Activated T-cell treated with anti-CD3 and anti-CD28 coated beads, Interleukin-2, amount 50 U/mL, for 24 hours (primary cell): Measurements from ENCODE around the gene GPR152.
"Not testable (repeated sequence)": the region's sequence is repeated elsewhere in the genome, so short reads cannot be mapped to it uniquely, and the experiment has no call there.

Experiments
- DNase-seq: peaks from one replicate; pipeline ENCODE4 v3.0.0-alpha.2; 2020
- H3K27ac Mint-ChIP-seq: 2 replicates; pipeline ENCODE4 v1.8.0; 2020; ENCODE audit warnings: mild to moderate bottlenecking, mixed read lengths
- H3K27me3 Mint-ChIP-seq: 2 replicates; pipeline ENCODE4 v1.8.0; 2020; ENCODE audit warnings: mixed read lengths
- H3K36me3 Mint-ChIP-seq: 2 replicates; pipeline ENCODE4 v1.8.0; 2020; ENCODE audit warnings: low read depth, mixed read lengths
- H3K4me1 Mint-ChIP-seq: 2 replicates; pipeline ENCODE4 v1.8.0; 2020; ENCODE audit warnings: low read depth, mixed read lengths
- H3K4me3 Mint-ChIP-seq: 2 replicates; pipeline ENCODE4 v1.8.0; 2020; ENCODE audit warnings: mild to moderate bottlenecking, moderate library complexity, mixed read lengths
- H3K9me3 Mint-ChIP-seq: 2 replicates; pipeline ENCODE4 v1.8.0; 2020; ENCODE audit warnings: mixed read lengths

GPR152 gene

DNA sequence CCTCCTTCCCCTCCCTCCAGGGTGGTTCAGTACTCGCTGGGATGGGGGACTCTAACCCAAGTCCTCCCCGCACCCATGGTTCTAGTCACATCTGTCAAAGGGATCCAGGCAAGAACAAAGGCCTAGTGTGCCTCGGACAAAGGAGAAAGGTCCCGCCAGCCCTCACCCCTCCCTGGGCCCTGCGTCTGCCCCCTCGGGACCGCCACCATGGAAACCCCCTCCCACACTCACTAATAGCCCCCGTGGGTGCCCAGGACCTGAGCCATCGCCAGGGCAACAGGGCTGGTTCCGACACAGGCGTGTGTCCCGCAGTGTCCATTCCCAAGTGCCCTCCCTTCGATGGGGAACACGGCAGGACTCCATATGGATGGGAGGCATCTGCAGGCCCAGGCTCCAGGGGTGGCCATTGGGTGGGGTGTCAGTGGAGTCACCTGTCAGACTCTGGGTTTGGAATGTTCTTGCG, 42.1 kb downstream of the GPR152 start:
- DNase-seq, result peak; percentile 43
- Mint-ChIP-seq H3K4me1 (peaks cover 80% of the 10 kb centered on the region), H3K27me3 (no peaks in the 10 kb centered on the region), H3K27ac (peak overlapping the region; percentile 96), H3K36me3 (peaks cover 46% of the 10 kb centered on the region), H3K4me3 (peak overlapping the region; percentile 89), H3K9me3 (no peaks in the 10 kb centered on the region)

DNA sequence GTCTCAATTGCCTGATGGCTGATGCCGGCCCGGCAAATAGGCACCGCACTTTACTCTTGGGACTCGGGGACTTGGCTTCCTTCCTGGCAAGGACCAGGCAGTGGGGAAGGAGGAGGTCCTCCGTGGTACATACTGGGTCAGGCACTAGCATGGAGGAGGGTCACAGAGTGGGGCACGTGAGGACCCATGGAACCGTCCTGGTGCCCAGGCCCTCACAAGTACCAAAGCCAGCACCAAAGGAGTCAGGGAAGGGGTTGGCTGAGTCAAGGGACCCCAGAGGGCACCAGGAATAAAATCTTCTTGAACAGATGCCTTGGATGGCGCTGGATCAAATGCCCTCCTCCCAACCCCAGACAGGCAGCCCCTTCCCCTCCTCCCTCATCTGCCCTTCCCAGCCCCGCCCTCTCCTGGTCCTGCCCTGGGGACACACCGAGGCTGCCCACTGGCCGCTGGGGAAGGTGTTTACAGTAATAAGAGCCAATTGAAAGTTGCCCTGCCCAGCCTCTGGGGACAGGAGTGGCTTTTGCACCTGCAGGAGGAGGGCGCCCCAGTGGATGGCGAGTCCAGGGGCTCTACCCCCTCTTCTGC, 42.7 kb downstream of the GPR152 start:
- H3K4me3 Mint-ChIP-seq, result peak overlapping the region; percentile 89
- peaks cover 82% of the 10 kb centered on the region for H3K4me1 Mint-ChIP-seq
- peak overlapping the region; percentile 96 for H3K27ac Mint-ChIP-seq
- no peak for DNase-seq
- no peaks in the 10 kb centered on the region for H3K27me3 Mint-ChIP-seq
- peaks cover 51% of the 10 kb centered on the region for H3K36me3 Mint-ChIP-seq
- H3K9me3 Mint-ChIP-seq, result no peaks in the 10 kb centered on the region

DNA sequence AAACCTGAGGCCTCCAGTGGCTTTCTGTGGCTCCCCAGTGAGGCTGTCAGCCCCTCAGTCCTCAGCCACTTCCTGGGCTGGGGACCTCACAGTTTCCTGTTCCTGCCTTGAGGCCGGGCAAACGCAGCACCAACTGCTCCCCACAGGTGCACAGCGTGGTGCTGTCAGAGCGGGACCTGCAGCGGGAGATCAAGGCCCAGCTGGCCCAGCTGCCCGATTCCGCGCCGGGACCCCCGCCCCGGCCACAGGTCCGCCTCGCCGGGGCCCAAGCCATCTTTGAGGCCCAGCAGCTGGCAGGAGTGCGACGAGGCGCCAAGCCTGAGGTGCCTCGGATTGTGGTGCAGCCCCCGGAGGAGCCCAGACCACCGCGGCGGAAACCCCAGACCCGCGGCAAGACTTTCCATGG, 43.3 kb downstream of the GPR152 start:
- peak; percentile 80 for DNase-seq
- peaks cover 86% of the 10 kb centered on the region for H3K4me1 Mint-ChIP-seq
- H3K9me3 Mint-ChIP-seq, result no peaks in the 10 kb centered on the region
- peaks cover 57% of the 10 kb centered on the region for H3K36me3 Mint-ChIP-seq
- H3K27me3 Mint-ChIP-seq, result no peaks in the 10 kb centered on the region
- peak overlapping the region; percentile 96 for H3K27ac Mint-ChIP-seq
- peak overlapping the region; percentile 89 for H3K4me3 Mint-ChIP-seq

DNA sequence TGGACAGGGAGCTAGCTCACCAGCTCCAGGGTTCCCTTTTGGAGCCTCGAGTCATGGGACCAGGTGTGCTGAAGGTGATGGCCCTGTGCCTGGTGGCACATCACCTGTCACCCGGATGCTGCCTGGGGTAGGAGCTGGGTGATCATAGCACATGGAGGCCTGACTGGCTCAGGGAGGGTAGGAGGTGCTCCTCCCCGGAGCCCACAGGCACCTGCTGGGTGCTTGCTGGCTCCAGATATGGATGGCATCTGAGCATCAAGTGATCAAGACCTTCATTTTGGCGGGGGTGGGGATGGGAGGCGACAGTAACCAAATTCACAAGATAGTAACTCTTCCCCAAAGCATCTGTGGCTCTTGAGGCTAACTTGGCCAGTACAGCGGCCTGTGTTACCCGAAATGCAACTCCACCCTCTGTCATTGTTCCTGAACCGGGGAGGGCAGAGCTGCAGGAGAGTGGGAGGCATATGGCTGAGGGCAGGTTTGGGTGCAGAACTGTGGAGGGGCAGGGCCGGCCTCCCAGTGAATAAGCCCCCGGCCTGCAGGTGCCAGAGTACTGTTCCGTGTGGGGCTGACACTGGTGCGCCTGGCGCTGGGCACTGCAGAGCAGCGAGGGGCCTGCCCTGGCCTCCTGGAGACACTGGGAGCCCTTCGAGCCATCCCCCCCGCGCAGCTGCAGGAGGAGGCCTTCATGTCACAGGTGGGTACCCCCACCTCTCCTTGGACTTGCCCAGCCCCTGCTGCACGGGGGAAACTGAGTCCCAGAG, 43.9 kb downstream of the GPR152 start:
- peaks cover 88% of the 10 kb centered on the region for H3K4me1 Mint-ChIP-seq
- peak; percentile 63 for DNase-seq
- H3K9me3 Mint-ChIP-seq, result no peaks in the 10 kb centered on the region
- H3K27ac Mint-ChIP-seq, result peak overlapping the region; percentile 94
- no peaks in the 10 kb centered on the region for H3K27me3 Mint-ChIP-seq
- peak overlapping the region; percentile 89 for H3K4me3 Mint-ChIP-seq
- peaks cover 63% of the 10 kb centered on the region for H3K36me3 Mint-ChIP-seq

DNA sequence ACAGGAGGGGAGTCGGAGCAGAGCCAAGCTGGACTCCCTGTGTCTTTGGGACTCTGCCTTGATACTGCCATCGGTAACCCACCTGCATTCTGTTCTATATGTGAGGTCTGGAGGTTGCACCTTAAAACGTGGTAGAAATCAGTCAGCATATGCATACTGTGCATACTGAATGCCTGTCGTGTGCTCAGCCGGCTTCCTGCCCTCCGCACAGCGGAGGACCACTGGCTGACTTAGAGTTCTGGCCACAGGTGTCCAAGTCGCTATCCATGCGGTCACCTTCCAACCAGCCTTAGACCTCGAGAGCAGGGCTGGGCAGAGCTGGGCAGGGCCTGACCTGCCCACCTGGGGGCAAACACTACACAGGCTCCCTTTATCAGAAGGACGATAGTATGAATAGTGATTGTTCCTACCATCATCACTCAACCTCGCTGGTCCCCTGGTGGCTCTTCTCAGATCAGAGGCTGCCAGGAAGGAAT, 44.8 kb downstream of the GPR152 start:
- H3K36me3 Mint-ChIP-seq, result peaks cover 64% of the 10 kb centered on the region
- peak; percentile 57 for DNase-seq
- H3K27ac Mint-ChIP-seq, result peak overlapping the region; percentile 94
- no peaks in the 10 kb centered on the region for H3K9me3 Mint-ChIP-seq
- peak overlapping the region; percentile 89 for H3K4me3 Mint-ChIP-seq
- peaks cover 87% of the 10 kb centered on the region for H3K4me1 Mint-ChIP-seq
- no peaks in the 10 kb centered on the region for H3K27me3 Mint-ChIP-seq

DNA sequence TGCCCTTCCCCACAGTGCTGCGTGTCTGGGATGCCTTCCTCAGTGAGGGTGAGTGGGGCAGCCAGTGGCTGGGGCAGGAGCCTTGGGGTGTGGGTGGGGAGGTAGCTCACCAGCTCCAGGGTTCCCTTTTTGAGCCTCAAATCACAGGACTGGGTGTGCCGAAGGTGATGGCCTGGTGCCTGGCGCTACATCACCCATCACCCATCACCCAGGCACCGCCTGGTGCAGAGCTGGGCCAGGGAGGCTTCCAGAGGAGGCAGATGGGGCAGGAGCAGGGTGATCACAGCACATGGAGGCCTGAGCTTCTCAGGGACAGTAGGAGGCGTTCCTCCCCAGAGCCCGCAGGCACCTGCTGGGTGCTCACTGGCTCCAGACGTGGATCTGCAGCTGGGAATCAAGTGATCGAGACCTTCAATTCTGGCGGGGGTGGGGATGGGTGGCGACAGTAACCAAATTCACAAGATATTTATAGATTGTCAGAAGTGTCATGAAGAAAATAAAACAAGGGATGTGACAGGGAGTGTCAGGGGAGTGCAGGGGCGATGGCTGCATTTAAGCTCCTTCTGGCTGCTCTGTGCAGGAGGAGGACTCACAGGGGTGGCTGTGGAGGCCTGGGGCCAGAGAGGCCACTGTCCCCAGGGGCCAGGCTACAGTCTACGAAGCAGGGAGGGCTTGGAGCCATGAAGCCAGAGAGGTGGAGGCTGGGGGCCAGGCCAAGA, 45.4 kb downstream of the GPR152 start:
- DNase-seq, result peak; percentile 68
- Mint-ChIP-seq H3K9me3 (no peaks in the 10 kb centered on the region), H3K4me1 (peaks cover 86% of the 10 kb centered on the region), H3K27ac (peak overlapping the region; percentile 94), H3K36me3 (peaks cover 64% of the 10 kb centered on the region), H3K4me3 (peak overlapping the region; percentile 89), H3K27me3 (no peaks in the 10 kb centered on the region)

DNA sequence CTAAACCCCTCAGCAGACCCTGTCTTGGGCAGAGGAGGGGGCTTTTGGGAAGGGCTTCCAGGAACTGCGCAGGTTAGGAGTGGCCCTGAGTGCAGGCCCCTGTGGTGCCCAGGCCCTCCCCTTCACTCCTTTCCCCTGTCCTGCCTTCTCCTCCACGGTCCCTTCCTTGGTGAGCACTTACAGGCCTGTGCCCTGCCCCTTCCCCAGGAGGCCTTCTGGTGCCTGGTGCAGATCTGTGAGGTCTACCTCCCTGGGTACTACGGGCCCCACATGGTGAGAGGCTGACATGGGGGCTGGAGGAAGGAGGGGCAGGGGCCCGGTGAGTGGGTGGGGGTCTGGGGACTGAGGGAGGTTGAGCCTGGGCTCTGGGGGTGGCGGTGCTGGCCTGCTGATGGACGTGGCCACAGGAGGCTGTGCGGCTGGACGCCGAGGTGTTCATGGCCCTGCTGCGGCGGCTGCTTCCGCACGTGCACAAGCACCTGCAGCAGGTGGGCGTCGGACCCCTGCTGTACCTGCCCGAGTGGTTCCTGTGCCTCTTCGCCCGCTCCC, 46.0 kb downstream of the GPR152 start:
- Mint-ChIP-seq H3K4me1 (peaks cover 82% of the 10 kb centered on the region), H3K27ac (peak overlapping the region; percentile 94), H3K9me3 (no peaks in the 10 kb centered on the region), H3K27me3 (no peaks in the 10 kb centered on the region), H3K36me3 (peaks cover 64% of the 10 kb centered on the region), H3K4me3 (peak overlapping the region; percentile 89)
- DNase-seq, result peak; percentile 62

DNA sequence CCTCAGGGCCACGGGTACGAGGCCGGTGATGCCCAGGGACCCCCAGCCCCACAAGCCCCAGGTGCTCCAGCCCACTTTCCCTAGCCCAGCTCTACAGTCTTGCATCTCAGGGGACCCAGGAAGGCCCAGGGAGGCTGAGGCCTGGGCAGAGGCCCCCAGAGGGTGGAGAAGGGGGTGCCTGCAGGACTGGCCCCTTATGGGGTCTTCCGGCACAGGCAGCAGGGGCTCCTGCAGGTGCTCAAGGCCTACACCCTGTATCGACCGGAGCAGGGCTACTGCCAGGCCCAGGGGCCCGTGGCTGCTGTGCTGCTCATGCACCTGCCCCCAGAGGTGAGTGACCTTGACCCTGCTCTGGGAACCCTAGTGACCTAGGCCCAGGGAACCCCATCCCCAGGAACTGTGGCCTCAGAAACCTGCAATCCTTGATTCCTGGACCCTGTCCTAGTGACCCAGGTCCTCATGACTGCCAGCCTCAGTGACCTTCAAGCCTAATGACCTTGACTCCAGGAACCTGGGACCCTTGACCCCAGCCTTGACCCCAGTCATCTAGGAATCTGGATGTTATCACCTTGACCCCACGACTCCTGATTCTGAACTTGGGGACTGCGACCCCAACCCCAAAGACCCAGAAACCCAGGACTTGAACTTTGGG, 46.7 kb downstream of the GPR152 start:
- peaks cover 67% of the 10 kb centered on the region for H3K36me3 Mint-ChIP-seq
- H3K4me1 Mint-ChIP-seq, result peaks cover 76% of the 10 kb centered on the region
- H3K27ac Mint-ChIP-seq, result peak overlapping the region; percentile 94
- no peaks in the 10 kb centered on the region for H3K9me3 Mint-ChIP-seq
- peak; percentile 52 for DNase-seq
- peak overlapping the region; percentile 89 for H3K4me3 Mint-ChIP-seq
- no peaks in the 10 kb centered on the region for H3K27me3 Mint-ChIP-seq

DNA sequence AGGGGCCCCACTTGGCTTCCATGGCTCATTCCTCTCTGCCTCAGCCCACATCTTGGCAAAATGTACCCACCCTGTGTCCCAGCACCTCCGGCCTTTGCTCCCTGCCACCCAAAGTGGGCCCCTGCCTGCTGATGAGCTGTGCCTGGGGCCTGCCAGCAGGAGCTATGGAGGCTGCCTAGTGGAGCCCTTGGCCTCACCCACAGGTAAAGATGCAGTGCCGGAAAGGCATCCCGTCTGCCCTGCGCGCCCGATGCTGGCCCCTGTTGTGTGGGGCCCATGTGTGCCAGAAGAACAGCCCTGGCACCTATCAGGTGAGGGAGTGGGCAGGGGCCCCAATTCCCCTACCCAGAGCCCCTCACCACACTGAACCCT, 47.3 kb downstream of the GPR152 start:
- Mint-ChIP-seq H3K4me3 (peak overlapping the region; percentile 89), H3K27ac (peak overlapping the region; percentile 94), H3K4me1 (peaks cover 75% of the 10 kb centered on the region), H3K9me3 (no peaks in the 10 kb centered on the region), H3K36me3 (peaks cover 68% of the 10 kb centered on the region), H3K27me3 (no peaks in the 10 kb centered on the region)
- DNase-seq, result no peak

DNA sequence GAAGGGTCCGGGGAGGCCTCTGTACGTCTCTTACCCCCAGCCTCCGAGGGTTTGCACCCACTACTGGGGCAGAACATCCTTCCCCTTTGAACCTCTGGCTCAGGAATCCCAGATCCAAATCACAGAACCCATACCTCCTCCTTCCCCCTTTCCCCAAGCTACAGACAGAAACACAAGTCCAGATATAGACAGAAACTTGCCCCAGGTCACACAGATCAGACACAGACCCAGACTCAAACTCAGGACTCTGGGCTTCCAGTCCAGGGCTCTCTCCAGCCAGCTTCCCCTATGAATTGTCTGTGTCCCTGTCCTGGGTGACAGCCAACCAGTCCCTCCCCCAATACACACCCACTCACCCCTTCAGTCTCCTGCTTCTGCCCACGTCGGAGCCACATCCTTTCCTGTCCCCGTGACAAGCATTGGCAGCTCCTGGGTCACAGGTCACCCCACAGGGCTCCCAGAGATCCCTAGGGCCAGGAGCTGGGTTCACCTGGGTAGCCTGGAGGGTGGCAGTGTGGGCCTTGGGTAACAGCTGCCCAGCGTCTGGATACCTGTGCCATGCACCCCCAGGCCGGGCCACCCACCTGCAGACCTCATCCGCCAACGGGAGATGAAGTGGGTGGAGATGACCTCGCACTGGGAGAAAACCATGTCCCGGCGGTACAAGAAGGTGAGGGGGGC, 47.9 kb downstream of the GPR152 start:
- DNase-seq, result peak; percentile 69
- peak overlapping the region; percentile 89 for H3K4me3 Mint-ChIP-seq
- peak overlapping the region; percentile 94 for H3K27ac Mint-ChIP-seq
- H3K27me3 Mint-ChIP-seq, result no peaks in the 10 kb centered on the region
- H3K9me3 Mint-ChIP-seq, result no peaks in the 10 kb centered on the region
- peaks cover 69% of the 10 kb centered on the region for H3K36me3 Mint-ChIP-seq
- H3K4me1 Mint-ChIP-seq, result peaks cover 73% of the 10 kb centered on the region

DNA sequence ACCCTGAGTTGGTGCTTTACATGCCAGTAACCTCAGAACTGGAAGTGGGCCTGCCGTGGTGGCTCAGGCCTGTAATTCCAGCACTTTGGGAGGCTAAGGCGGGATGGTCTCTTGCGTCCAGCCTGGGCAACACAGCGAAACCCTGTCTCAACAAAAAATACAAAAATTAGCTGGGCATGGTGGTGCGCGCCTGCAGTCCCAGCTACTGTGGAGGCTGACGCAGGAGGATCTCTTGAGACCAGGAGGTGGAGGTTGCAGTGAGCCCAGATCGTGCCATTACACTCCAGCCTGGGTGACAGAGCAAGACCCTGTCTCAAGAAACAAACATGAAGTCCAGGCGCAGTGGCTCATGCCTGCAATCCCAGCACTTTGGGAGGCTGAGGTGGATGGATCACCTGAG, 49.4 kb downstream of the GPR152 start:
- peak overlapping the region; percentile 89 for H3K4me3 Mint-ChIP-seq
- H3K27ac Mint-ChIP-seq, result peak overlapping the region; percentile 94
- H3K36me3 Mint-ChIP-seq, result peaks cover 73% of the 10 kb centered on the region
- not testable (repeated sequence) for H3K27me3 Mint-ChIP-seq, H3K9me3 Mint-ChIP-seq, DNase-seq
- peaks cover 73% of the 10 kb centered on the region for H3K4me1 Mint-ChIP-seq

DNA sequence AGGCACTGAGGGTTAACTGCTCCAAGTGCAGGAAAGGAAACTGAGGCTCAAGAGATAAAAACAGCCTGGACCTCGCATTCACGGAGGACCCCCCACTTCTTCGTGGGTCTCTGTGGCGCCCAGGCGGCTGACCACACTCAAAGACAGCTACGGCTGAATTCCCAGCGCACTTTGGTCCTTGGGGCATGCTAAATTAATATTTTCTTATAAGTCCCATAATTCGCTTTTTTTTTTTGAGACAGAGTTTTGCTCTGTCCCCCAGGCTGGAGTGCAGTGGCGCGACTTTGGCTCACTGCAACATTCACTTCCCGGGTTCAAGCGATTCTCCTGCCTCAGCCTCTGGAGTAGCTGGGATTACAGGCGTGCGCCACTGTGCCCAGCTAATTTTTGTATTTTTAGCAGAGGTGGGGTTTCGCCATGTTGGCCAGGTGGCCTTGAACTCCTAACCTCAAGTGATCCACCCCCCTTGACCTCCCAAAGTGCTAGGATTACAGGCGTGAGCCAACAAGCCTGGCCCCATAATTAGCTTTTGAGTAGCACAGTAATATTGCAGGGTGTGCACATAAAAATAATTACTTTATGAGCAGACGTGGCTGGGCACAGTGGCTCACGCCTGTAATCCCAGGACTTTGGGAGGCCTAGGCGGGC, 50.2 kb downstream of the GPR152 start:
- not testable (repeated sequence) for H3K9me3 Mint-ChIP-seq, DNase-seq, H3K27me3 Mint-ChIP-seq
- Mint-ChIP-seq H3K36me3 (peaks cover 75% of the 10 kb centered on the region), H3K27ac (peak overlapping the region; percentile 94), H3K4me3 (peak overlapping the region; percentile 89), H3K4me1 (peaks cover 73% of the 10 kb centered on the region)

DNA sequence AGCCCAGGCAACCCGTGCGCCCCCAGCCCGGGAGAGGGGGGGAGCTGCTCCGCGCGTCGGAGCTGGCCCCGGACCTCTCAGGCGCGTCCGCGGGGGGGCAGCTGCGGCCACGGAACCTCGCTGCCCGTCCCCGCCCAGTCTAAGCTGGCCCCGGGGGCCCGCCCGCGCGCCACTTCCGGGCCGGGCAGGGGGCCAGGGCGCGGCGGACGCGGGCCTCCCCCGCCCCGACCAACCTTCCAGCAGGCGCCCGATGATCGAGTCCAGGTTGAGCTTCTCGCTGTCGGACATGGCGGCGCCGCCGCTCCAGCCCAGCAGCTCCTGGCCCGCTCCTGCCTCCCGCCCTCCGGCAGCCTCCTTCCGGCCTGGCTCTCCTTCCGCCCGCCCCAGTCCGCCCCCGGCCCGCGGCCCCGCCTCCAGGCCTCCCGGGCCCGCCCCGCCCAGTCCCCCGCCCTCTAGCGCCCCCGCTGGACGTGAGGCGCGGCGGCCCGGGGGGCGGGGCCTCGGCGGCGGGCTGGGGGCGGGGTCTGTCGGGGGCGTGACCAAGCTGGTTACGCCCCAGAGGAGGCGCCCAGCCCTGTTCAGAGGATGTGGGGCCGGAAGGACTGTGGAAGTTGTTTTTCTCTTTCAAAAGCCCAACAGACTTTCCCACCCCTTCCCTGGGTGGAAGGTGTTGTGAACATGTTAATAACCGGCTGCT, 50.9 kb downstream of the GPR152 start, which contains the start of gene PPP1CA:
PPP1CA (minus strand) TSS at position 364 of the 697 bp plus-strand sequence; CDS start at position 288, 76 bp downstream.
- Mint-ChIP-seq H3K9me3 (no peaks in the 10 kb centered on the region), H3K4me1 (peaks cover 72% of the 10 kb centered on the region), H3K4me3 (peak within 1 kb of the TSS; percentile 89), H3K27me3 (no peaks in the 10 kb centered on the region), H3K27ac (peak within 1 kb of the TSS; percentile 94), H3K36me3 (peaks cover 74% of the 10 kb centered on the region)
- DNase-seq, result peak; percentile 96
